Stimulated activated CD4-positive, alpha-beta T cell treated with anti-CD3 and anti-CD28 coated beads, TNF-alpha, amount 100 ng/mL, for 24 hours (primary cell): ENCODE measurements around the gene PRRX1.

ENCODE experiments used
- DNase-seq, 3 experiments: peaks; one replicate each; pipeline ENCODE4 v3.0.0-alpha.2; 2020; ENCODE audit warnings: low read depth in 3 of 3

The PRRX1 gene

GRCh38 chr1:170664093-170664827, at the start of gene PRRX1:
Gene PRRX1, plus strand, starts transcription at chr1:170664131. Its CDS starts 88 bp downstream, at chr1:170664219.
- no peak for DNase-seq

DNA sequence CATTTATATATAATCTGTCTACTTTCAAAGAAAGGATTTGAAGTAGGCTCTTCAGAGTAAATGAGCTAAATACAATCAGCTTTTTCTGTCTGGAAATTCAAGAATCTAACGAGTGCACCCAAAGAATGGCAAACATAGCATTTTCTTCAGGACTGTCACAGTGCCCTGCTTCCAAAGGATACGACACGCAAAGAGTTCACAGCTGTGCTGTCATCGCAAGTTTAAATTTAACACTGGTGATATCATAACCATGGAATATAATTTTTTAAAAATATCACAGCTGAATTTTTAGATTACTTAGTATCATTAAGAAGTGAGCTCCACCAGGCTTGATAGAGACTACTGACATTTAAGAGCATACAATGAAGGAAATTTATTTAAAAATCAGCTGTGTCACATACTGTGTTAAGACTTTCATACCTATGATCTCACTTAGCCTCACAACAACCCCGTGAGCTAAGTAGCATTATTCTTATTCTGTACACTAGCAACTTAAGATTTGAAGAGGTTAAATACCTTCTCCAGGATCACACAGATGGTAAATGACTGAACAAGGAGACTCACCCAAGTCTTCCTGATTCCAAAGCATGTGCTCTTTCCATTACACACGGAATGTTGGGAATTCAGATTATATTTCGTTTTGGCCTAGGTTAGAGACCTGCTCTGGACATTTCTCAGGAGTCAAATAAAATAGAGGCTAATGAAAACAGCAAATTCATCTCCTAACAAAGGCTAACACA, 46.2 kb upstream of the PRRX1 start:
- no peak for DNase-seq

DNA sequence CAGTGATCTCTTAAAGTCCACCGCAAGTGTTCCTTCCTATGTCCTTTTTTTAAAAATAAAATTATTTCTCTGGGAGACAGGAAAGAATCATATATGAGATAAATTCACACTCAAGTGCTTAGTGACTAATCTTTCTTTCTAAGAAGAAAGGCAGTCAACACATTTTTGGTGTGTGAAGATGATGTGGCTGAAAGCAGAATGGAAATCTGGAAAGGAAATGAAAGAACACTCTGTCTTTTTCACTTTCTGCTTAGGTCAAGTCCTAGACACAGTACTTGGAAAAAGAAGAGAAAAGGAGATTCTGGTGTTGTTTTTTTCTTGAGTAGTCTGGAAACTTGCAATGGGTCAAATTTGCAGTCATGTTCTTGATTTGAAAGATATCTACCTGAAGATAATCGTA, 45.5 kb upstream of the PRRX1 start:
- no peak for DNase-seq

GRCh38 chr1:170619241-170620028, 44.5 kb upstream of the PRRX1 start:
- DNase-seq, result no peak

GRCh38 chr1:170620164-170620563, 43.8 kb upstream of the PRRX1 start:
- DNase-seq, result no peak

GRCh38 chr1:170623171-170623570, 40.8 kb upstream of the PRRX1 start:
- DNase-seq, result no peak

DNA sequence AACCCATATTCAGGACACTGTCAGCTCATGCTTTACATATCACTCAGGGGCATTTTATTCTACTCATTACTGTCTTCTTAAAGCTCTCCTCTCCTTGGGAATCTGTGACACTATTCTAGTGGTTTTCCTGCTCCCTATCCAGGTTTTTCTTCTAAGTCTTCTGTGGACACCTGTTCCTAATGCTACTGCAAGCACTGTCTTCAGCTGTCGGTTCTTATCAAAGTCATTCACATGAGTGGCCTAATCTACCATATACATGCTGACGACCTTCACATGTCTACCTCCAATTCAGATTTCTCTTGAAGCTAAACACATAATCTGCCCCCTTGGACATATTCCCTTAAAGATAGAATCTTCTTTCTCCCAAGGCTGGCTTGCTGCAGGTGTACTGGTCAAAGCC, 39.8 kb upstream of the PRRX1 start:
- DNase-seq, result no peak

DNA sequence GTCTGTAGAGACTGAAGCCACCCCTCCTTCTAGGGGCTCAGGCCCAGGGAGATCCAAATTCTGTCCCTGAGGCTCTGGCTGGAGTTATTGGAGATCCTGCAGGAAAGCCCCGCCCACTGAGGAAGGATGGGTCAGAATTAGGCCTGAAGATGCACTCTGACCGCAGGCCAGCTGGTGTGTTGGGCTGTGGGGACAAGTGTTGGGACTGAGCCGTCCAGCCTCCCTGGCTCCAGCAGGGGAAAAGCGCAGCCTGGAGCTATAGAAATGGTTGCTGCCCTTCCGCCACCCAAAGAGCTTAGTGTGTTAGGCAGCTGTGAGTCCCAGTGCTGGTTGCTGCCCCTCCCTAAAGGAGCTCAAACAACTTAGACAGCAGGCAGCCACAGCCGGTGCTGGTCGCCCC, 33.0 kb upstream of the PRRX1 start:
- no peak for DNase-seq

- DNase-seq, result no peak
Observed at GRCh38 chr1:170634293-170634692, 29.6 kb upstream of the PRRX1 start.

GRCh38 chr1:170634824-170635410, 29.0 kb upstream of the PRRX1 start:
- DNase-seq, result no peak

- no peak for DNase-seq
Observed at GRCh38 chr1:170640581-170640980, 23.4 kb upstream of the PRRX1 start.

DNA sequence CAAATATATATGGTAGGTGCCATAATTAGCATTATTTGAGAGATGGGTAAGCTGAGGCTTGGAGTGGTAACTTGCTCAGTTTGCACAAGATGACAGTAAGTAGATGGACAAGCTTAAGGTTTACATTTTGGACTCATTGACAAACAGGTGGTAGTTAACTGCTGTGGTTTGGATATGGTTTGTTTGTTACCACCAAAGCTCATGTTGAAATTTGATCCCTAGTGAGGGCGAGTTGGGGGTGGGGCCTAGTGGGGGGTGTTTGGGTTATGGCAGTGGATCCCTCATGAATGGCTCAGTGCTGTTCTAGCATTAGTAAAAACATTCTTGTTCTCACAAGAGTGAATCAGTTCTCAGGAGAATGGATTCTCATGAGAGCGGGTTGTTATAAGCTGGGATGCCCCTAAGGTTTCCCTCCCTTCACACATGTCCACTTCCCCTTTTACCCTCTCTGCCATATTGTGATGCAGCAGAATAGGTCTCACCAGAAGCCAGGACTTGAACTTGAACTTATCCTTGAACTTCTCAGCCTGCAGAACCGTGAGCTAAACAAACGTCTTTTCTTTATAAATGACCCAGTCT, 6.6 kb upstream of the PRRX1 start:
- DNase-seq, result no peak

DNA sequence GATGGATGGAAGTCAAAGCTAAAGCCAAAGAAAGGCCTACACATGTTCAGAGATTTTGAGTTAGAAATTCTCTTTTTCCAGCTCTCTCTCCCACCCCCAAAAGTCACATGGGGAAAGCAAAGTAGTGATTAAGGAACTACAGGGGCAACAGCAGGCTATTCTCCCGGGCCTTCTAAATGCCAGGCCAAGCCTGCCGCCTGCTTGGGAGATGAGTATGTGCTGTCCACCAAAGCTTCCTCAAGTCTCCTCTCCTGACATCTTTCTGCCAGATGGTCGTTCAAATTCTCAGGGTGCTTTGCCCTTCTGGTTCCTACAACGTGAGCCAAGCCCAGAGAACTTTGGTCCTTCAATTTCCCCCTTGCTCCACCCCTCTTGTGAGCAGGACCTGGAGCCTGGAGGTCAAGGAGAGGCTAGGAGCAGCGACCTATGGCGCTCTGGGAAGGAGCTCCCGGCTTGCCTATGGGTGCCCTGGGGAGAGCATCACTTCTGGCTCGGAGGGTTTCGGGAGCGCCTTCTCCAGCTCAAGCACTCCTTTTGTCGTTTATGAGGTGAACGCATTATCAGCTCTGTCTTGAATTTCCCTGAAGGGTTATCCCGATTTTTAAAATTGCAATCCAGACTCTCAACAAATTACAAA, 4.4 kb upstream of the PRRX1 start:
- DNase-seq, result no peak

DNA sequence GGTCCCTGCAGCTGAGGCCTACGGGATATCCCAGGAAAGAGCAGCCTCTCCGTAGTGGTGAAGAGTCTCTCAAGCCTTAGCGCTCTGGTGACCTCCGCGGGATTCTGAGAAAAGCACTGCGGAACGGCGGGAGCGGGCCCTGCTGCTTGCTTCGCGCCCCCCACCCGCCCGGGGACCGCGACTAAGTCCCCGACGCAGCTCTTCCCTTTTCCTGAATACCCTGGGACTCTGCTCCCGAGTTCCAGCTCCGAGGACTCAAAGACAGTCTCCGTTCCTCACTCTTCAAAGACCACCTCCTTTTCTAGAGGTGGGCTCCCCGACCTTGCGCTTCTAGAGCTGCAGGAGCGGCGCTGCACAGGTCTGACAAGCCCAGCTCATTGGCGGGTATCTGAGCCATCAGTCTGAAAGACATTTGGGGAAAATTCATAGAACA, 3.6 kb upstream of the PRRX1 start:
- DNase-seq, result no peak

GRCh38 chr1:170660871-170661645, 2.9 kb upstream of the PRRX1 start:
- DNase-seq, result no peak

- no peak for DNase-seq
Observed at GRCh38 chr1:170661646-170662411, 2.1 kb upstream of the PRRX1 start.

- no peak for DNase-seq
Observed at GRCh38 chr1:170662561-170663403, 1.1 kb upstream of the PRRX1 start.

DNA sequence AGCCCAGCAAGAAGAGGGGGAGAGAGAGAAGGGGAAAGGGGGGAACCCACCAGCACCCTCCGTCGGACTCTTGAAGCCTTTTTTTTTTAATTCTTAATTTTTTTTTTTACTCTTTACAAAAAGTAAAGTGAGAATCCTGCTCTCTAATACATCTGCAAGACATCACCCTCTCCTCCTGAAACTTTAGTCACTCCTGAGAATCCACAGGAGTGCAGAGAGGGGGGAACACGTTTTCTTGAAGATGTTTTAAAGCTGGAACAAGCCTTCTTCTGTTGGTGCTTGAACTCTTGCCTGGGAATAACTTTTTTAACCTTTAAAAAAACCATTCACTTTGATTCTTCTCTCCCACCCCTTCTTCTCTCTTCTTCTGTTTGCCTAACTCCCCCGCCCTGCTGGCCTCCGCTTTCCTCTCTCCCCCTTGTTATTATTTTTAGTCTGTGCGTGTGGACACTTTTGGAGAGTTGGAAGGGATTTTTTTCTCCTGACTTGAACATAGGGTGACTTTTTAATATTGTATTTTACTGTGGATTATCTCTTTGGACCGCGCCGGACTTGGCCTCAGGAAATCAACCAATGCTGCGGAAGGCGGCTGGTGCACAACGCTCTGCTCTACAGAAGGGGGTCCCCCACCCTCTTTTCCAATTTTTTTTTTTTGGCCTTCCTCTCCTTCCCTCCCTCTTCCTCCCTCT, 383 bp upstream of the PRRX1 start:
- DNase-seq, result no peak
